Renal pelvis (tissue), 4 donors: ENCODE measurements around the gene TTC16. TPM values are rescaled to one million over a fixed set of nuclear protein-coding genes. Genes with fewer than 3 reads are reported as not detected.

ENCODE experiments used
- DNase-seq: peaks from one replicate; pipeline ENCODE4 v3.0.0-alpha.2; 2013
- polyA plus RNA-seq, 3 donors: library from polyadenylated mRNA; unstranded; fragments of 120-200 nt; gene quantifications; one replicate each; pipeline ENCODE4 v1.2.1, GENCODE V29; 2013; ENCODE audit not compliant: insufficient read length in 3 of 3

TTC16 gene
- polyA plus RNA-seq, 3 donors = 0.20 to 0.37 (median 0.26) TPM

DNA sequence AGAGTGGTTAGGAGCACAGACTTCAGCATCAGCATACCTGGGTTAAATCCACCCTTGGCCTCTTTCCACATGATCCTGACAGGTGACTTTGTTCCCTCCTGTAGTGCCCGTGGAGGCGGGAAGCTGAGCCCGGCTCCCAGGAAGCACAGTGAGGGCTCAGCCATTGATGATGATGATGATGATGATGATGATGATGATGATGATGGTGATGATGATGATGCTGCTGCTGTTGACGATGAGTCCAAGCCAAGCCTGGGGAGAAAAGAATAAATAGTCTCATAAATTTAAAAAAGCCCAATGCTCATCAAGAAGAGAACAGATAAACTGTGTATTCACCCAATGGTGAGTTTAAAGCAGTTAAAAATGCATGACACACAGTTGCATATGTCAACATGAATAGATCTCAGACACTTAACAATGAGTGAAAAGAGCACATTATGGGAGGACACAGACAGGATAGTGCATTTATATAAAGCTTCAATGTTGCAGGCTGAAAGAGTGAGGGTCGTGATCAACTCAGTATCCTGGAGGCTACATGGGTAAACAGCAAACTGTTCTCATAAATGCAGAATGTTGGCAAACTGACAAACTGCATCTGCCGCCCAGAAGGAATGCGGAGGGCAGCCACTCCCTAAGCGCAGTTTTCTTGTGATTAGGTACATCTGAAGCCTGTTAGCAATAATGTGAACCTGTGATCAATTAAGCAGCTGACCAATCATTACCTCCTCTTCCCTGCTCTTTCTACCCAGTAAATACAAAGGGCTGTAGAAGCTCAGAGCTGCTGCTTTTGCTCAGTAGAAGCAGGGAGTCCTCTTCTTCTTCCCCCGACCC is 20.8 kb upstream of the TTC16 start:
- DNase-seq = no peak

DNA sequence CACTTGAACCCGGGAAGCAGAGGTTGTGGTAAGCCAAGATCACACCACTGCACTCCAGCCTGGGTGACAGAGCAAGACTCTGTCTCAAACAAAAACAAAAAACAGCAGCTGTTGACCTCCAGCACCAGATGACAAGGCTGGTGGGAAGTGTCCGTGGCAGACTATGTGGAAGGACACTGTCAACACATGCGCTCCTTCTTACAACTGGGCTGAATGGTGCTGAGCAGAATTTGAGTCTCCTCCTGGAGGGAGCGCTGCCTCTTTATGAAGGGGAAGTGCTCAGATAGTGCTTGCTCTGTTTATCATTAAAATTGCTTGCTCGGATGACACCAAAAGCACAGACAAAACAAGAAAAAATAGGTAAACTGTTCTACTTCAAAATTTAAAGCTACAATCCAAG is 18.3 kb upstream of the TTC16 start:
- no peak for DNase-seq

DNA sequence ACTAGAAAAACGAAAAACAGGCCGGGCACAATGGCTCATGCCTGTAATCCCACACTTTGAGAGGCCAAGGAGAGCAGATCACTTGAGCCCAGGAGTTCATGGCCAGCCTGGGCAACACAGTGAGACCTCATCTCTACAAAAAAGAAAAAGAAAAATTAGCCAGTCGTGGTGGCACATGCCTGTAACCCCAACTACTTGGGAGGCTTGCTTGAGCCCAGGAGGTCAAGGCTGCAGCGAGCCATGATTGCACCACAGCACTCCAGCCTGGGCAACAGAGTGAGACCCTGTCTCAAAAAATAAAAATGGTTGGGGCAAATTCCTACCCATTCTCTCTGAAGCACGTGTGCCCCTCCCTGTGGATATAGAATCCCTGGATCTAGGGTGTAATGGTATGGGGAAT is 17.5 kb upstream of the TTC16 start:
- DNase-seq = no peak

DNA sequence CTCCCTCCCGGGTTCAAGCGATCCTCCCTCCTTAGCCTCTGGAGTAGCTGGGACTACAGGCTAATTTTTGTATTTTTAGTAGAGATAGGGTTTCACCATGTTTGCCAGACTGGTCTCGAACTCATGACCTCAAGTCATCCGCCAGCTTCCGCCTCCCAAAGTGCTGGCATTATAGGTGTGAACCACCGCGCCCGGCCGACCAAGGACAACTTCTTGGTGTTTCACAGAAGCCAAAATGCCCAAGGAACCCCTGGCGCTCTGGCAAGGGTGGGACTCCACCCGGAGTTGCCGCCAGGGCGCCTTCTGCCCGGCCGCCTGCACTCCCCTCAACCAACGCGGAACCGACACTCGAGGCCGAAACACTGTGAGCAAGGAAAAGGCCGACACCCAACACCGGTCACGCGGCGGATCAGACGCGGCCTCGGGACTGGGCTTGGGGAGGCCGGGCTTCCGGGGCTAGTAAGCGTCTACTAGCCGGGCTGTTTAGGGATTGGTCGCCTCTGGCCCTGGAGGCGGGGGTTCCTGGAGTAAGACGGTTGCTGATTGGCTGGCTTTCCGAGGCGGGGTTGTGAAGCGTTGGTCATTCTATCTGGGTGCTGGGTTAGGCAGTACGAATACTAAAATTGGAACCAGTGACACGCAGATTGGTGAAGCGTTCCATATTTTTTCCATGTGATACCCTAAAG is 16.8 kb upstream of the TTC16 start:
- DNase-seq = peak; percentile 94

DNA sequence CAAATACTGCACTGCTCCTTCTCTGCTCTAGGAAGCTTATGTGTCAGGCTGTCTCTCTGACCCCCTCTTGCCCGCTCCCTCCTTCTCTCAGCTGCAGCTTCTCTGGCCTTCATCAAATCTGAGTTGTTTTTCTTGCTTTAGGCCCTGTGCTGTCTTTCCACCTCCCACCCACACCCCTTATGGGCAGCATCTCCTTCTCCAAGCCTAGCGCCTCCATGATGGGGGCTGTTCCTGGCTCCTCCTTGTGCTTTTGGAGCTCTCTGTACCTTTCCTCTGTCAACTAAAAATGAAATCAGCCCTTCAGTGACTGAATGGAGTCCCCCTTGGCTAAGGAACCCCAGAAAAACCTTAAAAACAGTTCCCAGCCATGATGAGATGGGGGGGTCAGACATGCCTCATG is 15.7 kb upstream of the TTC16 start:
- DNase-seq = no peak

DNA sequence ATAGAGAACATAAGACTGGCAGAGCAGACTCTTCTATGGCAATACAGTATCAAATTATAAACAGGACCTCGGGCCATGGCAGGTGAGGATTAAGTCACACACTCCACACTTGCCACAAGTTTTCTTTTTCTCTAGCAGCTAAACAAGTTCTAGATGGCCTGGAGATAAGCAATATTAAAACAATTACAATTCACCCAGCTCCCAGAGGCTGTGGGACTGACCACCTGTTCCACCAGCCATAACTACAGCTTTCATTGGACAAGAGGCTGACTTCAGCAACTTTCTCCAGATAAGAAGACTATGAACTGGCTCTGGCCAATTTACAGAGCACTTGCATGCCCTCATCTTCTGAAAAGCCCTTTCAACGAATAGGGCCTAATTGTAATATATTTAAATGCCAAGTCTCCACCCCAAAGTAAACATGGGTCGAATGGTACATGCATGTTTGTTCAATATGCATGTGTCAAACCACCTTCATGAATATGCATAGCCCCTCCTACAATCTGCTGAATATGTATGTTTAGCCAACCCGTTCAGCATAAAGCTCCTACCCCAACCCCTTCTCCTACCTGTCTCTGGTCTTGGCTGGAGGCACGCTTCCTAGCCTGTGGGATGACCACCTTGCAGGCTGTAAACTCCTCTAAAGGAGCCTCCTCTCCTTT is 15.2 kb upstream of the TTC16 start:
- no peak for DNase-seq

DNA sequence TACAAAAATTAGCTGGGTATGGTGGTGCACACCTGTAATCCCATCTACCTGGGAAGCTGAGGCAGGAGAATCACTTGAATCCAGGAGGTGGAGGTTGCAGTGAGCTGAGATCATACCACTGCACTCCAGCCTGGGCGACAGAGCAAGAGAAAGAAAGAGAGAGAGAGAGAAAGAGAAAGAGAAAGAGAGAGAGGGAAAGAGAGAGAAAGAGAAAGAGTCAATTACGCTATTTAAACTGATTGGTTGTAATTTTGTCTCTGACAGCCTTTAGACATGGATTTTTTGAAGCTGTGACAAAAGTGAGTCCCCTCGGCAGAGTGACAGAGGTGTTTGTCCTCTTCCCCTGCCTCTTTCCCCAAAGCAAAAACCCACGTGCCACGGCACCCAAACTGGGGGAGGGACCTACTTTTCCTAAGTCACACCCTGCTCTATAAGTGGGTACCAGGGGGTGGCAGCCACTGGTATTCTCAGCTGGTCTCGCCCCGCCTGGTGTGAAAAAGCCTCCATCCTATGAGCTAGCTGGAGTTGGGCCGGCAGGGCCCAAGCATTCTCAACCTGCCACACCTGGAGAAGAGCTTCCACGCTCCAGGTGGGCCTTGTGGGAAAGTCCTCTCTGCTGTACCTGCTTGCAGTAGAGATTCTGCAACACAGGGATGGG is 12.5 kb upstream of the TTC16 start:
- DNase-seq = no peak

DNA sequence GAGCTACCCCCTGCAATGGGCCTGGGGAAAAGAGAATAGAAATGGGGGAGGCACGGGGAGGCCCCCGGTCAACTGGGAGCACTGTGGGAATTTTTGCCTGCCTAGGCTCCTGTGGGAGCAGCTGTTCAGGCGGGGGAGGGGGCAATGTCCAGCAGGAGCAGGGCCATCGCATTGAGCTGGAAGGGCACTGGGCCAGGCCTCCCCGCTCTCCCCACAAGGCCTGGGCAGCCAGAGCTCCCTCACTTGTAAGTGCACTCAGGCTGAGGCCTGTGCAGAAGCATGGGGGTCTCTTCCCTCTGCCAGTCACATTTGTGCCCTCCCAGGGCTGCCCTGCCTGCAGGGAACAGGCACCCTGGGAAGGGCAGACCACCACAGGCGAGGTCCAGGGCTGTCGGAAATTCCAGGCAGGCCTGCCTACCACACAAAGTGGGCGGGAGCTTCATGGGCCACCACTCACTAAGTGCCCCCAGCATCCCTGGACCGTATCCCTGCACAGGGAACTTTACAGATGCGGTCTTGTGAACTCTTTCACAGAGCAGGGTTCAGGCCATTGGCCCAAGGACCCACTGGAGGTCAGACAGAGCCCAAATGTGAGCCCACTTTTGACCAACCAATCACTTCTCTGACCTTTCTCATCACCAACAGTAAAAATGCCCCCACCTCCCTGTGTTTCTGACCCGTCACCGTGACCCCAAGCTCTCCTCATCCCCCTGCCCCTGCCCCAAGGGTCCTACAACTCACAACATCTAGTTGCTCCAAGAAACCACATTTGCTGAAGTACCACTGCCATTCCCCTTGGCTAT is 10.1 kb upstream of the TTC16 start:
- DNase-seq = no peak

DNA sequence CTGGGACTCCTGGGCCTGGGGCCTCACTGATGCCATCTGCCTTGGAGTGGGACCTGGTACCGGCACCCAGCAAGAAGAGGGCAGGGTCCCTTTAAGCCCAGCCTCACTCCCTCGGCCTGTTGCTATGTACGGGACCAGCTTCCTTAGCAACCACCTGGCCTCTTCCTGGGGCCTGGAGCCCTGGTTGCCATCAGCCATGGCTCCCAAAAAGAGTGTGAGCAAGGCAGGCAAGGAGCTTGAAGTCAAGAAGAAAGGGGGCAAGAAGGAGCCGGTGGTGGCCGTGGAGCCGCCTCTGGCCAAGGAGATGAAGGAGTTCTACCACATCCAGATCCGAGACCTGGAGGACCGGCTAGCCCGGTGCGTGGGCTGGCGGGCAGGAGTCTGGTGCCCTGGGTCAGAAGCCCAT is 9.0 kb upstream of the TTC16 start, which contains the start of gene CFAP157:
CFAP157 (plus strand) TSS at position 153 of the 406 bp plus-strand sequence; CDS start at position 197, 44 bp downstream.
- no peak for DNase-seq

DNA sequence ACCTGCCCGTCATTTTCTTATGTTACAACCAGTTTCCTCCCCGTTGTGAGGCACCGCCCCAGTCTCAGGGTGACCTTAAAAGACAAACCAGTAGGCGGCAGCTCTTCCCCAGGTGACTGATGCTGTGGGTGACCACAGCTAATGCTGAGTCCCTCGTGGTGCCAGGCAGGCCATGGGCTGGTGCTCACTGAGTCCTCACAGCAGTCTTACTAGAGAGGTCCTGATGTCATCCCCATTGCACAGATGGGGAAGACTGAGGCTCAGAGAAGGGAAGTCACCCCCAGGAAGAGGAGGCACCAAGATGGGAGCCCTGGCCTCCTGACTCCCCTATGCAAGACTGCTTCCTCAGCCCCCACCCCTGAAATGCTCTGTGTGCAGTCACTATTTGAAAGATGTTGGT is 8.1 kb upstream of the TTC16 start:
- DNase-seq = no peak

DNA sequence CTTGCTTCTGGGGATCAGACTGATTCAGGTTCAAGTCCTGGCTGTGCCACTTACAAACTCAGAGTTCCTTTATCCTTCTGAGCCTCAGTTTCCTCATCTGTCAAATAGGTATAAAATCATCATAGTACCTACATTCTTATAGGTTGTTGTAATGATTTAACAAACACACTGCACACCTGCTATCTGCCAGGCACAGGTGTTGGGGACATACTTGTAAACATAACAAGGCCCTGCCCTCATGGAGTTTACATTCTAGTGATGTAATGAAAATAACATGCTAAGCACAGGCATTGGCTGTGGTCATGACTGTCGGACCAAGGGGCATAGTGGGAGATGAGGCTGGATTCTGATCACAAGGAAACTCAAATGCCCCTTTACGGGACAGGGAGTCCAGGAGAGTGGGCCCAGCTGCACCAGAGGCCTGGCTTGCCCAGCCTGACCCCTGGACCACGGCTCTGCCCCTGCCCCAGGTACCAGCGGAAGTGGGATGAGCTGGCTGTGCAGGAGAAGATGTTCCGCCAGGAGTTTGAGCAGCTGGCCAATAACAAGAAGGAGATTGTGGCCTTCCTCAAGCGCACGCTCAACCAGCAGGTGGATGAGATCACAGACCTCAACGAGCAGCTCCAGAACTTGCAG is 6.8 kb upstream of the TTC16 start:
- no peak for DNase-seq

DNA sequence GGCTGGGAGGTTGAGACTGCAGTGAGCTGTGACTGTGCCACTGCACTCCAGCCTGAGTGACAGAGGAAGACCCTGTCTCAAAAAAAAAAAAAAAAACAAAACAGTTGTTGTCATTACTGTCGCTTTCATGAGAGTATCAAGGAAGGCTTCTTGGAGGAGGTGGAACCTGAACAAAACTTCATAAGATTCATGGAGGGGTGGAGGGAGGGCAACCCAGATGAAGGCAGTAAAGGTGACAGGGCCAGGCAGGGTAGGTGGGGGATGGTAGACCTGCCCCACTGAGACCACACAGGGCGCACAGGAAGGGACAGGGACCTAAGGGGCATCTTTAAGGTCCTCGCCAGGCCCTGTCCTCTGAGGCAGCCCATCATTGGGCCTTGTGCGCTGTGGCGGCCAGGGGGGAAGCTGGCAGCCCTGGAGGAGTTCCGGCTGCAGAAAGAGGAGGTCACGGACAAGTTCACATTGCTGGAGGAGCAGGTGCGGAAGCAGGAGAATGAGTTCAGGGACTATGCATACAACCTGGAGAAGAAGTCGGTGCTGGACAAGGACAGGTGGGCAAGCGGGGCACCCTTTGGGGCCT is 5.6 kb upstream of the TTC16 start:
- no peak for DNase-seq

DNA sequence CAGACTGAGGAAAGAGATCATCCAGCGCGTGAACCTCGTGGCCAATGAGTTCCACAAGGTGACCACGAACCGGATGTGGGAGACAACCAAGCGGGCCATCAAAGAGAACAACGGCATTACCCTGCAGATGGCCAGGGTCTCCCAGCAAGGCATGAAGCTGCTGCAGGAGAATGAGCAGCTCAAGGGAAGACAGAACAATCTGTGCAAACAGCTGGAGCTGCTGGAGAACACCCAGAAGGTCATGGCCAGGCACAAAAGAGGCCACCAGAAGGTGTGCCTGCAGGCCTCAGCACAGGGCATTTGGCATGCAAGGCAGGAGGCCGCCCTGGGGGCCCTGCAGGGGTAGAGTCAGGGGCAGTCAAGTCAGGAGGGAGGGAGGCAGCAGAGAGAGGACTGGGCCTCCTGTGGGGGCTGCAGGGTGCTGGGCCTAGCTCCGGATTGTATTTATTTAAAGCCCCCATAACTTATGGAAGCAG is 4.6 kb upstream of the TTC16 start:
- no peak for DNase-seq

DNA sequence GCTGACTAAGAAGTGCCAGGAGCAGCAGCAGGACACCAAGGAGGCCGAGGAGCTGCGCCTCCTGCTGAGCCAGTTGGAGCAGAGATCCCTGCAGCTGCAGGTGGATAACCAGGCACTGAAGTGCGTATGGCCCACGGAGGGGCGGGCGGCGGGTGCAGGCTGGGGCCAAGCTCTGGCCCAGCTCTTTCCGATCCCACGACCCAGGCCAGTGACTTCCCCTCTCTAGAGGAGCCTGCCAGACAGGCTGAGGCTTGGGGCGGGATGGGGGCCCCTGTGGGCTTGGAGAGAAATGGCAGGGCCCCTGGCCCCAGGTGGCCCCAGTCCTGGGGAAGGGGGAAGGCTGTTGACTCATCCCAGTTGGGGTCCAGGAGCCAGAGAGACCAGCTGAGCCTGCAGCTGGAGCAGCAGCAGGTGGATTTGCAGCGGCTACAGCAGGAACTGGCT is 4.0 kb upstream of the TTC16 start:
- no peak for DNase-seq

DNA sequence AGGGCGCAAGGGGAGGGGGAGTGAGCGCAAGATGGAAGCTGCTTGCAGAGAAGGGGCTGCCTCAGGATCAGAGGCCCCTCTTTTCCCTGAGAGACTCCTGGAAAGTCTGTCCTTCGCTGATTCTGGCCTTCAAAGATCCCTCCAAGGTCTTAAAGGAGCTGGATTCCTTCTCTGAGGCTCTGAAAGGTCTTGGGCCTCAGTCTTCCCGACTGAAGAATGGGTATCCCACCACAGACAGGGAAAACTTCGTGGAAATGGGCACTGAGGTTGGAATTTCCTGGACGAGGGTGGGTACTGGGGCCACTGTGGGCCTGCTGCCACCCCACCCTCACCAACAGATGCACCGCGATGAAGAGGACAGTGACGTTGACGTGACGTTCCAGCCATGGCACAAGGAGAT is 3.5 kb upstream of the TTC16 start:
- DNase-seq = no peak

DNA sequence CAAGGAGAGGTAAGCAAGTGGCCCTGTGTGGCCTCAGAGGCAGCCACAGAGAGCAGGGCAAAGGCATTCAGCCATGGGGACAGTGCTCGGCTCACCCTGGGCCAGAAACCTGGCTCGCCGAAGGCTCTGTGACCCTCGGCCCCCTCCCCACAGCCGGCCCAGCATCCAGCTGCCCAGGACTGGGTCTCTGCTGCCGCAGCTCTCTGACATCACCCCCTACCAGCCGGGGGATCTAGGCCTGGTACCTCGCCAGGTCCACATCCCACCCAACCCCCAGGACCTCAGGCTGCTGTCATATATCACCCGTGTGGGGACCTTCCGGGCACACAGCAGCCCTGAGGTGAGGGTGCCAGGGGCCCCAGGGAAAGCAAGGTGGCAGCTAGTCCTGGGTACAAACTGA is 3.0 kb upstream of the TTC16 start:
- no peak for DNase-seq

DNA sequence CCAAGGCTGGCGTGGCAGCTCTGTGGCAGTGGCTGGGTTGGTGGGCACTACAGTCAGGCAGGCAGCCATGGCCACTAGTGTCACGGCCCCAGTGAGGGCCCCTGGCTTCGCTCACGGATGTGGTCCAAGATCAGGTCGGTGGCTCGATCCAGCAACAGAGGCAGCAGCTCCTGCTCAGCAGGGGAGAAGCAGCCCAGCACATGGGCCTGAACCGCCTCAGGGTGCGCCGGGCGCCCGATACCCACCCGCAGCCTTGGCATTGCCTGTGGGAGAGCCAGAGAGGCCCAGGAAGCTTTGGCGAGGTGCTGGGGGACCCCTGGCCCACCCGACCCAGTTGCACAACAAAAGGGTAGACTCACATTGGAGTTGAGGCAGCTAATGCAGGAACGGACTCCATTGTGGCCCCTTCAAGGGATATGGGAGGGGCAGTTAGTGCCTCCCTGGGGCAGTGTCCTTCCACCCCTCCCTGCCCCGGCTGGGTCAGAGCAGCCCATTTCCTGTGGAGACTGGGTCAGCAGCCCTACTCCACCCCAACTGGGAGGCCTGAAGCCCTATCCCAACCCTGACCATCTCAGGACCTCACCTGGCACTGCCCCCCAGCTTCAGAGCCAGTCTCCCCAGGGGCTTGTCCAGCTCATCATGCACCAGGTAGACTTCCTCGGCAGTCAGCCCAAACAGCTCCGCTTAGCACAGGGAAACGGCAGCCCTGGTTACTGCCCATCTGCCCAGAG is 1.7 kb upstream of the TTC16 start:
- DNase-seq = no peak

DNA sequence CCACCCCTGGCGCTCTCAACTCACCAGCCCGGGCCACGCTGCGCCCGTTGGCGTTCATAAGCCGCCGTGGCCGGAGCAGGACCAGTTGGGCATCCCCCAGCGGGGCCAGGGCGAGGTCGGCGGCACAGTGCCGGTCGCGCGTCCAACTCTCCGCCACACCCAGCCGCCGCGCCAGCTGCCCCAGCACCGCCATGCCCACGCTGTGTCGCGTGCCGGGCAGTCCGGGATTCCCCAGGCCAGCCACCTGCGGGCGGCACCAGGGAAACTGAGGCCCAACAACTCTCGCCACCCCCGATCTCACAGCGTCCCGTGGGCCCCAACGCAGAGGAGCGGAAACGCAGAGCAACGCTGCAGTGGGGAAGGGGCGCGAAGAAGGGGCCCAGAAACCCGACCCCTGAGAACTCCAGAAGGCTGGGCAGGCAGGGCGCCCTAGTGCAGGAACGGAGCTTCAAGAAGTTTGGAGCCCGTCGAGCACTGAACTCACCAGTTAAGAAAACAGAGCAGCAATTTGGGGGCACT is 869 bp upstream of the TTC16 start:
- DNase-seq = no peak

DNA sequence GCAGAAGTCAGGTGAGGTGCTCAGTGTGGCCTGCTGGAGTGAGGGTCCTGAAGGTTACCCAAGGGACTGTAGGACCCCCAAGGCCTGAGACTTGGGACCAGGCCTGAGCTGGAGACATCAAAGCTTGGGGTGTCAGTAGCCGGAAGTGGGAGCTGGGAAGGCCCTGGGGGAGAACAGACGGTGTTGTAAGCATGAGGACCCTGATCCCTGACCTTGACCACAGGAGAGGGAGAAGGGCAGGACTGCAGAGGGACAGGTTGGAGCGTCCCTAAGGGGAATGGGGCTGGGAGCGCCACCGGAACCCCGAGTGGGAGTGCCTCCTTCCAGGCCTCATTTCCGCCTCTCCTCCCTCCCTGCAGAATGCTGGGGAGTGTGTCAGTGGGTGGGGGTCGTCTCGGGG is 533 bp downstream of the TTC16 start:
- no peak for DNase-seq
